Keratinocyte (primary cell): Measurements from ENCODE around the gene NDOR1.

Experiments used
- CTCF ChIP-seq, 3 experiments: IDR thresholded peaks in 1 of 3; conservative IDR thresholded peaks in 1 of 3; optimal IDR thresholded peaks in 1 of 3; 2 replicates in 2 of 3; 3 replicates in 1 of 3; pipeline versions ENCODE3 to v1.5.1; 2011; ENCODE audit warnings: low read length in 3 of 3, mild to moderate bottlenecking in 3 of 3, moderate library complexity in 2 of 3, control low read depth in 1 of 3, inconsistent platforms in 1 of 3; ENCODE audit not compliant: insufficient read depth in 2 of 3; ENCODE audit errors: extremely low read depth in 1 of 3
- EZH2 ChIP-seq: IDR thresholded peaks from one replicate; pipeline ENCODE4 v1.6.1; 2012; ENCODE audit warnings: inconsistent platforms, mild to moderate bottlenecking, low read length, moderate library complexity

GRCh38 chr9:137205126-137206069 is at the start of gene NDOR1, which contains the start of gene TMEM203:
- no peak for TF ChIP-seq CTCF (optimal IDR thresholded peaks at IDR 0.05 in 1 of 3, IDR thresholded peaks at IDR 0.05 in 1 of 3, conservative IDR thresholded peaks at IDR 0.05 in 1 of 3; ENCODE audit: extremely low read depth in 1 of 3, insufficient read depth in 2 of 3, low read length in 3 of 3)
- no peak for TF ChIP-seq EZH2
